Lower leg skin (tissue), 4 donors: Measurements from ENCODE around the gene TOPAZ1. TPM values are rescaled to one million over a fixed set of nuclear protein-coding genes. Genes with fewer than 3 reads are reported as not detected.

Experiments
- DNase-seq, 2 donors: peaks; one replicate each; pipeline ENCODE4 v3.0.0-alpha.2; 2019; ENCODE audit warnings: low spot score in 2 of 2
- H3K4me3 ChIP-seq: fragments of 200-600 bp; sonication (generic); 2 replicates; pipeline ENCODE4 v1.5.1; 2017; ENCODE audit warnings: mild to moderate bottlenecking, low read depth; ENCODE audit not compliant: poor library complexity, severe bottlenecking
- CTCF ChIP-seq, 3 donors: fragments of 450-650 bp; IDR thresholded peaks; one replicate each; pipeline ENCODE4 v1.5.1; 2016; ENCODE audit warnings: antibody characterized with exemption in 3 of 3, mild to moderate bottlenecking in 3 of 3, moderate library complexity in 2 of 3
- POLR2A ChIP-seq, 2 donors: fragments of 450-650 bp; IDR thresholded peaks; one replicate each; pipeline ENCODE4 v1.6.1; 2016 to 2017; ENCODE audit warnings: antibody characterized with exemption in 2 of 2, mild to moderate bottlenecking in 1 of 2, moderate library complexity in 1 of 2
- WGBS, 2 donors: methylation state at CpG; one replicate each; pipeline ENCODE4 v1.1.5; 2018; 5-methylcytosine and 5-hydroxymethylcytosine counted together
- intact Hi-C: fragments of 100-400 bp; cut with DNase I; formaldehyde crosslinking; loops from one replicate; pipeline ENCODE4 v1.15.0; 2023; ENCODE audit warnings: low total_unique reads
- total RNA-seq, 4 donors: library from RNA; depleted of rRNA; stranded (reverse); fragments of >200 nt; gene quantifications; one replicate each; pipeline ENCODE4 v1.1.0, GENCODE V29; 2016

The TOPAZ1 gene
- total RNA-seq, 4 donors from 2014 or later: not detected

DNA sequence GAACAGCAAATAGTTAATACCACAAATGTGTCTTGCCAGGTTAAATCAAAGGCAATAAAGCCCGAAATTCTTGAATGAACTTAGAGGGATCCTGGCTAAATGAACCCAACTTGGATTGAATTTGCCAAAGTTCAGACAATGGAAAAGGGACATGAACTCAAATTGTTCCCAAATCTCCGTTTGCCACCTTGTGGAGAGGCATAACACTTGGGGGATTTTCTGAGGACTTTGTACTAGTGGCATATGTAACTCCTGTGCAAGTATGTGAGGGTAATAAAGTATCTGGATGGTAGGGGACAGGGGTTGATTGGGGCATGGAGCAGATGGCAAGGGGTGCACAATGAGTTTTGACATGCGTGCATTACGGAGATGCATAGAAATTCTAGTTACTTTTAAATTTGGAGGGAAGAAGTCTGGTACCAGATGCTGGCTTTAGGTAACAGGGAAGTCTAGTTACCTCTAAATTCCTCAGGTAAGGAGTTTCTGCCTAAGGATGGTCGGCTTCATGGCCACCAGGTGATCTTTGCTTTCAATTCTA is 95.6 kb downstream of the TOPAZ1 start:
- no peak for DNase-seq
- TF ChIP-seq POLR2A (IDR thresholded peaks at IDR 0.05): no peak
- no peak for TF ChIP-seq CTCF (IDR thresholded peaks at IDR 0.05)
- no peak overlapping the region for H3K4me3 ChIP-seq
- 36 to 45% methylated on average over 5 of the region's 5 CpGs for WGBS, 2 donors
- intact Hi-C loops: loop anchor here (5.0 kb wide), 1 partner anchor 1645 kb away; no protein-coding TSS in a partner anchor

- DNase-seq: peak; percentile 95 to 99
- TF ChIP-seq CTCF (IDR thresholded peaks at IDR 0.05) (no peak), POLR2A (IDR thresholded peaks at IDR 0.05) (no peak)
- H3K4me3 ChIP-seq: peak within 1 kb of the TSS; percentile 77
- 0 to 1% methylated on average over 60 of the region's 77 CpGs for WGBS, 2 donors
- intact Hi-C loops: loop anchor here (5.0 kb wide), 1 partner anchor 1646 kb away; no protein-coding TSS in a partner anchor
Measured at GRCh38 chr3:44338010-44338827, 96.5 kb downstream of the TOPAZ1 start, which contains the start of gene TCAIM. Gene TCAIM (plus strand): TSS chr3:44338766. CDS start chr3:44354783, 16,017 bp downstream.

GRCh38 chr3:44338828-44339127 is 97.1 kb downstream of the TOPAZ1 start:
- whole genome bisulfite sequencing, 2 donors: 0 to 1% methylated on average over 15 of the region's 15 CpGs
- peak overlapping the region; percentile 77 for H3K4me3 ChIP-seq
- intact Hi-C loops: loop anchor here (5.0 kb wide), 1 partner anchor 1646 kb away; no protein-coding TSS in a partner anchor
- TF ChIP-seq POLR2A (IDR thresholded peaks at IDR 0.05) (no peak), CTCF (IDR thresholded peaks at IDR 0.05) (no peak)
- DNase-seq: no peak

- intact Hi-C loops: loop anchor here (5.0 kb wide), 1 partner anchor 1647 kb away; no protein-coding TSS in a partner anchor
- 31% methylated on average over 11 of the region's 11 CpGs for WGBS, 2 donors
- peak overlapping the region; percentile 77 for H3K4me3 ChIP-seq
- DNase-seq: no peak
- no peak for TF ChIP-seq POLR2A (IDR thresholded peaks at IDR 0.05)
- TF ChIP-seq CTCF (IDR thresholded peaks at IDR 0.05): no peak
Measured at GRCh38 chr3:44339181-44340057, 97.7 kb downstream of the TOPAZ1 start.

DNA sequence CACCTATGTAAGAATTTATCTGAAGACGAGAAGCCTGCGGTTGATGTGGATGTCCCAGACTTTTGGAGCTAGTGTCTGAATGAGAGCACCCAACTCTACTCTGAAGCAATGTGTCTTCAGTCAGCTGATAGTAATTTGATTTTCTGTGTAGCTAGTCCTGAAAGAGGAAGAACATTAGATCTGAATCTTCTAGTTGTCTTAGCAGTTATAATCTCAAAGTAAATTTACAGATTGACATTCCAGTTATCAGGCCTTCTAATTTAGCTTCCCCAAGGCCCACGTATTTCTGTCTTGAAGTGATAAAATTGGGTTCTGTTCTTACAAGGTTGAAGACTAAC is 98.3 kb downstream of the TOPAZ1 start:
- TF ChIP-seq POLR2A (IDR thresholded peaks at IDR 0.05) (no peak), CTCF (IDR thresholded peaks at IDR 0.05) (no peak)
- WGBS, 2 donors: 84 to 89% methylated on average over 3 of the region's 3 CpGs
- H3K4me3 ChIP-seq: no peak overlapping the region
- intact Hi-C loops: no loop called here
- no peak for DNase-seq
